Right kidney (tissue), 1 donor: Measurements from ENCODE around the gene FYB1.

Source experiments
- DNase-seq: peaks from one replicate; pipeline ENCODE4 v3.0.0-alpha.2; 2016

FYB1 gene

GRCh38 chr5:39080168-39080567, 139.2 kb downstream of the FYB1 start:
- DNase-seq: no peak

GRCh38 chr5:39079147-39079546, 140.2 kb downstream of the FYB1 start:
- DNase-seq: no peak

- DNase-seq: no peak
These were observed 142.3 kb downstream of the FYB1 start for GRCh38 chr5:39076757-39077728.

GRCh38 chr5:39076101-39076756, 143.1 kb downstream of the FYB1 start:
- no peak for DNase-seq

- DNase-seq: peak; percentile 99
These were observed 145.1 kb downstream of the FYB1 start, which contains the start of gene RICTOR for GRCh38 chr5:39074017-39074814. RICTOR (minus strand) TSS chr5:39074399; CDS start chr5:39074377, 22 bp downstream.

- no peak for DNase-seq
These were observed 145.7 kb downstream of the FYB1 start for GRCh38 chr5:39073767-39074016.

- DNase-seq: peak; percentile 91
These were observed 146.2 kb downstream of the FYB1 start for GRCh38 chr5:39072925-39073766.

GRCh38 chr5:39068099-39068498, 151.3 kb downstream of the FYB1 start:
- no peak for DNase-seq

- no peak for DNase-seq
These were observed 154.9 kb downstream of the FYB1 start for GRCh38 chr5:39064450-39064849.

GRCh38 chr5:39063037-39063436, 156.3 kb downstream of the FYB1 start:
- DNase-seq: no peak

- DNase-seq: no peak
These were observed 156.8 kb downstream of the FYB1 start for GRCh38 chr5:39062530-39062929.

GRCh38 chr5:39062104-39062503, 157.3 kb downstream of the FYB1 start:
- no peak for DNase-seq

- no peak for DNase-seq
These were observed 160.3 kb downstream of the FYB1 start for GRCh38 chr5:39059064-39059463.

GRCh38 chr5:39058178-39058921, 161.0 kb downstream of the FYB1 start:
- no peak for DNase-seq

- no peak for DNase-seq
These were observed 161.6 kb downstream of the FYB1 start for GRCh38 chr5:39057734-39058133.

- DNase-seq: no peak
These were observed 163.5 kb downstream of the FYB1 start for GRCh38 chr5:39055768-39056398.
